ENCODE measurements around the gene AHNAK. TPM values are rescaled to one million over a fixed set of nuclear protein-coding genes. Genes with fewer than 3 reads are reported as not detected.
"Not testable (repeated sequence)": the region's sequence is repeated elsewhere in the genome, so short reads cannot be mapped to it uniquely, and the experiment has no call there.

AHNAK gene
- total and polyA plus RNA-seq, 5 donors, result 78.1 to 371 (median 311) TPM

DNA sequence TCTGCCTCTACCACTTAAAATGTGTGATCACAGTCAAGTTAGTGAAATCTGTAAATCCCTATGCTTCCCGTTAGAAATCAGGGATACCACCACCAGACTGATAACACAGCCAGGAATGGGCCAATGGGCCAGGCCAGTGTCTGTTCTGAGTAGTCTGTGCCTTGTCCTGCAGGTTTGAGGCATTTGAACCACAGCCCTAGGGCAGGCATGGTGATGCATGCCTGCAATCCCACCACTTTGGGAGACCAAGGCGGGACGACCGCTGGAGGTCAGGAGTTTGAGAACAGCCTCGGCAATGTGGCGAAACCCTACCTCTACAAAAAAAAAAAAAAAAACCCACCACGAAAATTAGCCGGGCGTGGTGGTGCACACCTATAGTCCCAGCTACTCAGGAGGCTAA lies 12.1 kb upstream of the AHNAK start:
- H3K27me3 ChIP-seq (ENCODE audit: control insufficient read depth, insufficient read depth), result no peaks in the 10 kb centered on the region
- intact Hi-C loops (cut with DNase I), result loop anchor here in 1 of 4 donors (10.0 kb wide), 1 partner anchor 134 kb away; no protein-coding TSS in a partner anchor
- no peak for DNase-seq
- no peak for ATAC-seq
- no peak overlapping the region for H3K27ac ChIP-seq (ENCODE audit: low read length)
- H3K4me1 ChIP-seq (ENCODE audit: control insufficient read depth, insufficient read depth, low read length), result peaks cover 34% of the 10 kb centered on the region
- WGBS, result 87% methylated on average over 9 of the region's 9 CpGs
- no peaks in the 10 kb centered on the region for H3K9me3 ChIP-seq (ENCODE audit: control insufficient read depth, low read length)
- no peak overlapping the region for H3K4me3 ChIP-seq (ENCODE audit: low read length)

DNA sequence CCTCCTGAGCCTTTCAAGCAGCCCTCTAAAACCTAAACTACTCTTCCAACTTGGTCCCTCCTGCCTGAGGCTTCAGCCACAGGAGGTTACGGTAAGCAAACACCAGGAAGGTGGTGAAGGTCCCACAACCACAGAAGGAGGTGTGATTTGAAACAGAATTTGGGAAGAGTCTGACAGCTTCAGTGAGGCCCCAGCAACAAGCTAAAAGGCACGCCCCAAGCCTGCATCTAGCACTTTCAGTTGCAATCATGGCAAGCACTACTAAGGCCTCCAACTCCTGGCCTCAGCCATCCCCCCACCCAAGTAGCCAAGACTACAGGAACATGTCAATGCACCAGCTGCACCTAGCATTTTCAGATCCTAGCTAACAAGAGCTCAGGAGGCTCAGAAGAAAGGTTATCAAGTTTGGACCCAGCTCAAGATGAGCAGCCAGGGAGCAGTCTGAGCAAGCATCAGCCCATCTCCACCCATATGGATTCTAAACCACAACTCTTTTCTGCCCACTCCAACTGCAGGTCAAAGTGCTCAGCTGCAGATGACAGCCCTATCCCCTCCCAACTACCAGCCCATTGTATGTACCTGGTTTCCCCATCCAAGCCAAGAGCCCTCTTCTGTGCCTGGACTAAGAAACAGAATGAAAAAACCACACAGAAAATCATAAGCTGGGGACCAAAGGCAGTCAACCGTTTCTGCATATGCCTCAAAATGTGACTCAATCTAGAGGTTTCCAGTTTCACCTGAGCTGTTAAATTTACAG lies 10.4 kb upstream of the AHNAK start:
- ATAC-seq, result no peak
- H3K9me3 ChIP-seq (ENCODE audit: control insufficient read depth, low read length), result no peaks in the 10 kb centered on the region
- no peaks in the 10 kb centered on the region for H3K27me3 ChIP-seq (ENCODE audit: control insufficient read depth, insufficient read depth)
- DNase-seq, result no peak
- H3K4me3 ChIP-seq (ENCODE audit: low read length), result no peak overlapping the region
- peak overlapping the region; percentile 83 for H3K27ac ChIP-seq (ENCODE audit: low read length)
- 56% methylated on average over 3 of the region's 3 CpGs for WGBS
- intact Hi-C loops (cut with DNase I), result loop anchor here in 1 of 4 donors (10.0 kb wide), 1 partner anchor 132 kb away; no protein-coding TSS in a partner anchor
- H3K4me1 ChIP-seq (ENCODE audit: control insufficient read depth, insufficient read depth, low read length), result peaks cover 44% of the 10 kb centered on the region

DNA sequence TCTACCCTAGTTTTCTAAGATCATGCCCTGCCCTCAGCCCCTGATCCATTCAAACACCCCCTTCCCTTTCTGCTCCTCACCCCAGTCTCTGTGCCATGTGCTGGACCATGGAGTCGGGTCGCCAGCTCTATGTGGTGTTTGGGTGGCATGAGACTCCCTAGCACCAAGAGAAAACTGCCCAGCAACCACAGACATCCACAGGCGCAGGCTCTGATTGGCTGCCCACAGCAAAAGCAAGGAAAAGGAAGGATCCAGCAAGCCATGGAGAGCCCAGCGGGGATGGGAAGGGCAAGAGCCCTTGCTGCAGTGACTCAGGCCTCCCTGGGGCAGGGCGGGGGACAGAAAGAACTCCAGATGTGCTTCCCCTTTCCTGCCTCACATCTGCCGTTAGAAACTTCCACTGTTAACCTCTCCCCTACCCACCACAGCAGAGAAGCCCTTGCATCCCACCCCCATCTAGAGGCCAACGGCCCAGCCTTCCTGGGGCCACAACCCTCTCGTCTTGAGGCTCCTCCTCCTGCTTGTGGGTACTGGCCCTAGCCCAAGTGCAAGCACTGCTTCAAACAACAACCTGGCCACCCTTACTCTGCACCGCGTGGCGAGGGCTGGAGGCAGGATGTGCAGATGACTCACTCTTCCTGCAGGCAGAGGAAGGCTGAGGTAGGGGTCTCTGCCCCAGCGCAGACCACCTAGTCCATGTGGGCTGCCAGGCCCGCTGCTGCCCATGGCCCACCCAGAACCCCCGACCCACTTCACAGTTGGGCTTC lies 9.7 kb upstream of the AHNAK start:
- intact Hi-C loops (cut with DNase I), result loop anchor here in 1 of 4 donors (10.0 kb wide), 1 partner anchor 131 kb away; no protein-coding TSS in a partner anchor
- Histone ChIP-seq H3K27me3 (ENCODE audit: control insufficient read depth, insufficient read depth) (no peaks in the 10 kb centered on the region), H3K9me3 (ENCODE audit: control insufficient read depth, low read length) (no peaks in the 10 kb centered on the region), H3K4me3 (ENCODE audit: low read length) (no peak overlapping the region), H3K27ac (ENCODE audit: low read length) (peak overlapping the region; percentile 83), H3K4me1 (ENCODE audit: control insufficient read depth, insufficient read depth, low read length) (peaks cover 48% of the 10 kb centered on the region)
- 17% methylated on average over 14 of the region's 14 CpGs for WGBS
- ATAC-seq, result peak; percentile 77 to 82
- DNase-seq, result peak; percentile 93 to 95 (median 95)

DNA sequence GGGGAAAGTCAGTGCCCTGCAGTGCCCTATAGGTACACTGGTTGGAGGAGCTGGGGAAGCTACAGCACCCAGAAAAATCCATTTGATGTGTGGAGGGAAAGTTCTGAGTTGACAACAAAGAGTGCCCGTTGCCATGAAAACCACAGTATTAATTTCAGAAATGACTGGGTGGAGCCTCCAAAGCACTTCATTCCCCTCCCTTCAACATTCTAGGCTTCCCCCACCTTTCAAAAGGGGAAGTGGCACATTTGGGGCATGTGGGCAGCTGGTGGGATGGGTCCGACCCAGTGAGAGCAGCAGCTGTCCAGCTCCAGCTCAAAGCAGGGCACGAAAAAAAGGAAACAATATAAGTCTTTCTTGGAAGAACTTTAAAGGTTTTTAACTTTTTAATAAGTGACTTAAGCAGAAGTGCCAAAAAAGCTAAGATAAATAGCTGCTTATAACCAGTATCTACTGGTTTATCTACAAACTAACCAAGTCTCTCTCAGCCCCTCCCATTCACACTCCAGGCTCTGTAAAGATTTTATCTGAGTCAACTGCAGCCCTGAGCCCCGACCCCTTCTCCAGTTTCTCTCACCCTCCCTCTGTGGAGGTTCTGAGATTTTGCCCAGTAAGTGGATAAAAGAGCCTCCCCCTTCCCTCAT lies 9.0 kb upstream of the AHNAK start:
- H3K27me3 ChIP-seq (ENCODE audit: control insufficient read depth, insufficient read depth), result no peaks in the 10 kb centered on the region
- no peaks in the 10 kb centered on the region for H3K9me3 ChIP-seq (ENCODE audit: control insufficient read depth, low read length)
- H3K4me3 ChIP-seq (ENCODE audit: low read length), result no peak overlapping the region
- DNase-seq (peak in 1 of 3 donors; percentile 68), ATAC-seq (no peak)
- peak overlapping the region; percentile 83 for H3K27ac ChIP-seq (ENCODE audit: low read length)
- 30% methylated on average over 4 of the region's 4 CpGs for WGBS
- H3K4me1 ChIP-seq (ENCODE audit: control insufficient read depth, insufficient read depth, low read length), result peaks cover 48% of the 10 kb centered on the region
- intact Hi-C loops (cut with DNase I), result loop anchor here in 1 of 4 donors (10.0 kb wide), 1 partner anchor 131 kb away; no protein-coding TSS in a partner anchor

DNA sequence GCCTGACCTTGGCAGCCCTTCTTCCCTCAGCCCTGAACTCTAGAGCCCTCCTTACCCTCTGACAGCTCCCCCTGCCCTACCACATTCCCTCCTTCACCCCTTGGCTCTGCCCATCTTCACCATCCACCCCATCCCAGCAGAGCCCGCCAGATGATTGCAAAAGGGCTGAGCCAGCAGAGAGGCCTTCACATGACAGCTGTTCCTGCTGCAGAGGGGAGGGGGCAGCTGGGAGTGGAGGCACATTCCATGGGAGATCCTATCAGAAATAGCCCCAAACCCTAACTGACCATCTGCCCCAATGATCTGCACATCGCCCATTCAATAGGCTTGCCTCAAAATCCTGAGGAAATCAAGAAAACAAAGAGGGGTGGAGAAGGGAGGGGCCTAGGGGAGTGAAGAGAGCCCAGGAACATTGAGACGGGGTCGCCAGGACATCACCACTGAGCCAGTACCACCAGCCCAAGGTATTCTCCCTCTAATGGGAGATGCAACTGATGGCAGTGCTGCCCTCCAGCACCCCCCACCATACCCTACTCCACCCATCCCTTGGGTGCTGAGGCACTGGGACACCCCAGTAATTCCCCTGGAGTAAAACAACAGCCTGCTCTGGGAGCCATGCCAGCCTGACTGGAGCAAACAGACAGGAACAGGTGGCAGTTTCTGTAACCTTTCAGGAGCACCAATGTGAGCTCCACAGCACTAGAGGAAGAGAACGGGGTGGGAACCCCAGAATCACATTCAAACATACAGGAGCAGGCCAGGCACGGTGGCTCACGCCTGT lies 8.0 kb upstream of the AHNAK start:
- Histone ChIP-seq H3K9me3 (ENCODE audit: control insufficient read depth, low read length) (no peaks in the 10 kb centered on the region), H3K27ac (ENCODE audit: low read length) (peak overlapping the region; percentile 100), H3K4me1 (ENCODE audit: control insufficient read depth, insufficient read depth, low read length) (peaks cover 43% of the 10 kb centered on the region), H3K4me3 (ENCODE audit: low read length) (no peak overlapping the region), H3K27me3 (ENCODE audit: control insufficient read depth, insufficient read depth) (no peaks in the 10 kb centered on the region)
- peak in 1 of 3 donors; percentile 66 for DNase-seq
- no peak for ATAC-seq
- 77% methylated on average over 7 of the region's 7 CpGs for WGBS
- intact Hi-C loops (cut with DNase I), result loop anchor here in 1 of 4 donors (10.0 kb wide), 1 partner anchor 130 kb away; no protein-coding TSS in a partner anchor

DNA sequence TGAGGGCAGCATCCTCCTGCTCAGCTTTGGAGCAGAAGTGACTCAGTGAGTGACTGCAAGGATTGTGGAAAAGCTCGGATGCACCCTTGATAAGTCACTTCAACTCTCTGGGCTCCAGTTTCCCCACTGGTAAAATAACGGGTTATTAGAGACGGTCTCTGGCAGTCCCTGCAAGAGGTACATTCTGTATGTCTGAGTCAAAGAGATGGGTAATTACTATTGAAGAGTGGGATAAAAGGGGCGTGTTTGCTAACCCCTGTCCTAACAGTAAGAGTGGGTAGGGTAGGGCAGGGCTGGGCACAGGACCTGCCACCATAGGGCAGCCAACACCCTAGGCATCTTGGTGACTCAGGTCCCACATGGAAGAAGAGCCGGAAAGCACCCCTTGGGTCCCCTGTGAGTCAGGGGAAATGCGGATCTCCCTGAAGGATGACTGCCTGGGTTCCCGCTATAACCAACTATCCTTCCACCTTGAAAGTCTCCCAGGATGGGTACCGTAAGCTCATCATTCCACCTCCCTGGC lies 7.3 kb upstream of the AHNAK start:
- whole genome bisulfite sequencing, result 76% methylated on average over 8 of the region's 8 CpGs
- H3K27me3 ChIP-seq (ENCODE audit: control insufficient read depth, insufficient read depth), result no peaks in the 10 kb centered on the region
- H3K9me3 ChIP-seq (ENCODE audit: control insufficient read depth, low read length), result no peaks in the 10 kb centered on the region
- DNase-seq (peak in 1 of 3 donors; percentile 20), ATAC-seq (no peak)
- no peak overlapping the region for H3K4me3 ChIP-seq (ENCODE audit: low read length)
- intact Hi-C loops (cut with DNase I), result loop anchor here in 1 of 4 donors (10.0 kb wide), 1 partner anchor 129 kb away; no protein-coding TSS in a partner anchor
- H3K4me1 ChIP-seq (ENCODE audit: control insufficient read depth, insufficient read depth, low read length), result peaks cover 43% of the 10 kb centered on the region
- peak overlapping the region; percentile 100 for H3K27ac ChIP-seq (ENCODE audit: low read length)

DNA sequence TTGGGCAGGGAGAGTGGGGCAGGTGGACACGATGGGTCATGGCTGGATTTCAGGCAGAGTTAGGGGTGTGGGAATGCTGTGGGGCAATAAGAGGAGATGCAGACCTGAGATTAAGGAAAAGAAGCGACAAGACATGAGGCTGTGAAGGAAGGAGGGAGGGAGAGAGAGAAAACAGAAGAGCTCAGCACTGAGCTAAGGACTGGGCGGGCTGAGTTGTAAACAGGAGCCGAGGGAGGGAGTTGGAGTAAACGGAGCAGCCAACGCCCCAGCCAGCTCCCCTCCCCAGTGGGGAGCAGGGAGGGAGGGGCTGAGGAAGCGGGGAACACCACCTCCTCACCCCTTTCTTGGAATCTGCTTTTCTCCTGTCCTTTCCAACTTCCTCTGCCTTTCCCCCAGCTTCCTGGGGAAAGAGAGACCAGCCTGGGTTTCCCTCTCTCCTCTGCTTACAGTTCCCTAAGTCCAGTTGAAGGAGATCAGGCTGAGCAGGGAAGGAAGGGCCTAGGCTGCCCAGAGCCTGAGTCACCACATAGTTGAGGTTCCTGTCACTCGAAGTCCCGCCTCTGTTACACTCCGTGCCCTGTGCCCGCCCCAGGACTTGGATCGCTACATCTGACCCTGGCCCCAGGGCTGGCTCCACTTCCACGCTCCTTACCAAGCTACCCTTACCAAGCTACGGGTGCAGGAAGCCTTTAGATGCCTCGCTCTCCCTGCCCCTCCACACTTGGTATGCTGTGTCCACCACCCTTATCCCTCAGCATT lies 6.7 kb upstream of the AHNAK start:
- peaks cover 46% of the 10 kb centered on the region for H3K4me1 ChIP-seq (ENCODE audit: control insufficient read depth, insufficient read depth, low read length)
- intact Hi-C loops (cut with DNase I), result loop anchor here in 1 of 4 donors (10.0 kb wide), 1 partner anchor 128 kb away; no protein-coding TSS in a partner anchor
- H3K4me3 ChIP-seq (ENCODE audit: low read length), result no peak overlapping the region
- peak; percentile 88 to 89 for ATAC-seq
- H3K27ac ChIP-seq (ENCODE audit: low read length), result peak overlapping the region; percentile 100
- H3K9me3 ChIP-seq (ENCODE audit: control insufficient read depth, low read length), result no peaks in the 10 kb centered on the region
- H3K27me3 ChIP-seq (ENCODE audit: control insufficient read depth, insufficient read depth), result no peaks in the 10 kb centered on the region
- 8% methylated on average over 15 of the region's 15 CpGs for WGBS
- DNase-seq, result peak; percentile 87 to 93 (median 91)

DNA sequence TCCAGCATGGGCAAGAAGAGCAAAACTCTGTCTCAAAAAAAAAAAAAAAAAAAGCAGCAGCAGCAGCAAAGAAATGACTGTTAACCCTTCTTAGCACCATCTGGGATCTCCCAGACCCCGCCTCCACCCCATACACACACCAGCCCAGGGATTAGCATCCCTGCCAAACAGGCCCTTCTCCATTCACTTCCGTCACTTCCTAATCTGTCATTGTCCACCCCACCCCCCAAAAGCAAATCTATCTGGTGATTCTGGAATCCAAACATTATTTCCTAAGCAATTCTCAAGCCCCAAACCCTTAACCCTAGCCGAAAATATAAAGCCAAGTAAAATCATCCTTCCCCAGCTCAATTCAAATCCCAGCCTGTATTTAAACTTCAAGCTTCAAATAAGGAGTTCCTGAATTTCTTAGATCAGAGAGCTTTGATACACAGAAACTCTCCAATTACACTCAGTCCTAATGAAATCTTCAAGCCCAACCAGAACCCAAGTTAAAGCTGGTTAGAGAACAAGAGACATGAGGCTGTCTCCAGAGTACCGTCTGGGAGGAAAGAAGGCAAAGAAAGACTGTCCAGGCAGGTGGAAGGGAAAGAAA lies 6.0 kb upstream of the AHNAK start:
- Histone ChIP-seq H3K27ac (ENCODE audit: low read length) (peak overlapping the region; percentile 100), H3K4me1 (ENCODE audit: control insufficient read depth, insufficient read depth, low read length) (peaks cover 46% of the 10 kb centered on the region), H3K4me3 (ENCODE audit: low read length) (no peak overlapping the region), H3K27me3 (ENCODE audit: control insufficient read depth, insufficient read depth) (no peaks in the 10 kb centered on the region), H3K9me3 (ENCODE audit: control insufficient read depth, low read length) (no peaks in the 10 kb centered on the region)
- 17% methylated on average over 4 of the region's 4 CpGs for WGBS
- peak in 2 of 3 donors; percentile 46 to 70 for DNase-seq
- intact Hi-C loops (cut with DNase I), result loop anchor here in 1 of 4 donors (10.0 kb wide), 1 partner anchor 128 kb away; no protein-coding TSS in a partner anchor
- ATAC-seq, result no peak

DNA sequence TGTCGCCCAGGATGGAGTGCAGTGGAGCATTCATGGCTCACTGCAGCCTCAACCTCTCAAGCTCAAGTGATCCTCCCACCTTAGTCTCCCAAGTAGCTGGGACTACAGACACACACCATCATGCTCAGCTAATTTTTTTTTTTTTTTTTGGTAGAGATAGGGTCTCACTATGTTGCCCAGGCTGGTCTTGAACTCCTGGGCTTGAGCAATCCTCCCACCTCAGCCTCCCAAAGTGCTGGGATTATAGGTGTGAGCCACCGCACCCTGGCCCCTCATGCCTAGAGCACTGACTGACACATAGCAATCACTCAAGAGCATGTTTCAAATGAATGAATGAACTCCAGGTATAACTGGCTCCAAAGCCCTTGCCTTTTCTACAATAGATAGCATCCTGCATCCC lies 3.9 kb upstream of the AHNAK start:
- intact Hi-C loops (cut with DNase I), result loop anchor here in 1 of 4 donors (10.0 kb wide), 1 partner anchor 126 kb away; no protein-coding TSS in a partner anchor
- not testable (repeated sequence) for DNase-seq; H3K4me3 ChIP-seq (ENCODE audit: low read length); H3K27me3 ChIP-seq (ENCODE audit: control insufficient read depth, insufficient read depth); ATAC-seq; H3K9me3 ChIP-seq (ENCODE audit: control insufficient read depth, low read length); H3K27ac ChIP-seq (ENCODE audit: low read length)
- WGBS, result 95% methylated on average over 2 of the region's 2 CpGs
- H3K4me1 ChIP-seq (ENCODE audit: control insufficient read depth, insufficient read depth, low read length), result peaks cover 31% of the 10 kb centered on the region

All from right cardiac atrium (tissue), 5 donors.